ENCODE measurements around the gene EPHA8.

GRCh38 chr1:22598736-22599135 is 35.4 kb downstream of the EPHA8 start:
- TF ChIP-seq CTCF (IDR thresholded peaks at IDR 0.05) (no peak), POLR2A (IDR thresholded peaks at IDR 0.05) (no peak)

Measured in lower leg skin (tissue), 3 donors.